ENCODE measurements around the gene WDFY1. TPM values are rescaled to one million over a fixed set of nuclear protein-coding genes. Genes with fewer than 3 reads are reported as not detected.

Gene WDFY1
- total and polyA plus RNA-seq, 9 of the 15 experiments (the other 6 are each of a cell fraction or from before 2014, with no cell fraction given) = 5.4 to 27.6 (median 17.5) TPM

DNA sequence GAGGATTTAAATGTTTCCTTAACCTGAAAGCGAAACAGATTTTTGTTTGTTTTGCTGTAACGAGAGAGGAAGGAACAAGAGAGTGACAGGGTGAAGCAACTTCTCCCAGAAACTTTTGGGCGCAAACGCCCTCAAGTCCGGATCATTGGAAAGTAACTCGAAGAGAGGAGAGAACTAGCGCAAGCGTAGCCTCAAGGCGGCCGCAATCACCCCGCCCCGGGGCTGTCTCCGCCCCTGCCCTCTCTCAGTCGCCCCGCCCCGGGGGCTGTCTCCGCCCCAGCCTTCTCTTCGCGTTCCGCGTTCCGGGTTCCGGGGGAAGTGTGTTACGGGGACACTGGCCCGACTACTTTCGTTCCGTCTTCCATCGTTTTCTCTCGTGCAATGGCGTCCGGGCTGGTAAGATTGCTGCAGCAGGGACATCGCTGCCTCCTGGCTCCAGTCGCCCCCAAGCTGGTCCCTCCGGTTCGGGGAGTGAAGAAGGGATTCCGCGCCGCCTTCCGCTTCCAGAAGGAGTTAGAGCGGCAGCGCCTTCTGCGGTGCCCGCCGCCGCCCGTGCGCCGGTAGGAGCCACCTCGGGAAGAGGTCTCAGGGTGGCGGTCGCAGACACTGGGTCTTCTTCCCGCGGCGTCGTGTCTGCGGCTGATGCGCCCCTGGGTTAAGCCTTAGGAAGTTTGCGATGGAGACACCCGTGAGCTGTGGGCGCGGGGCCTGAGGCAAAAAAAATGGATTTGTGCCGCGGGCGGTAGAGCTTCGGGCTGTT is 12.1 kb upstream of the WDFY1 start, which contains the start of gene MRPL44 (continued):
- TF ChIP-seq, protein P1, sequence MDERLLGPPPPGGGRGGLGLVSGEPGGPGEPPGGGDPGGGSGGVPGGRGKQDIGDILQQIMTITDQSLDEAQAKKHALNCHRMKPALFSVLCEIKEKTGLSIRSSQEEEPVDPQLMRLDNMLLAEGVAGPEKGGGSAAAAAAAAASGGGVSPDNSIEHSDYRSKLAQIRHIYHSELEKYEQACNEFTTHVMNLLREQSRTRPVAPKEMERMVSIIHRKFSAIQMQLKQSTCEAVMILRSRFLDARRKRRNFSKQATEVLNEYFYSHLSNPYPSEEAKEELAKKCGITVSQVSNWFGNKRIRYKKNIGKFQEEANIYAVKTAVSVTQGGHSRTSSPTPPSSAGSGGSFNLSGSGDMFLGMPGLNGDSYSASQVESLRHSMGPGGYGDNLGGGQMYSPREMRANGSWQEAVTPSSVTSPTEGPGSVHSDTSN (CRISPR knock-in tag; IDR thresholded peaks at IDR 0.05; ENCODE audit: low read depth) = no peak
- TF ChIP-seq, protein P1 (tag; conservative IDR thresholded peaks at IDR 0.05; ENCODE audit: low read depth) = 0 out of 2 replicates have a peak, but pooled peaks have one; percentile 11
- peak; percentile 81 for TF ChIP-seq TRIM28 (IDR thresholded peaks at IDR 0.05)
- TF ChIP-seq GTF2E2 (tag; IDR thresholded peaks at IDR 0.05) = peak; percentile 91
- no peak for TF ChIP-seq ZNF668 (CRISPR knock-in tag; IDR thresholded peaks at IDR 0.05)
- TF ChIP-seq FOSL1 (tag; conservative IDR thresholded peaks at IDR 0.05) = no peak
- no peak for TF ChIP-seq CREB3 (tag; conservative IDR thresholded peaks at IDR 0.05; ENCODE audit: low read depth)
- TF ChIP-seq TCF15 (CRISPR knock-in tag; IDR thresholded peaks at IDR 0.05) = no peak
- TF ChIP-seq PHF20 (IDR thresholded peaks at IDR 0.05; ENCODE audit: partially characterized antibody) = peak; percentile 97

Data from K562 (cell line).